Transverse colon (tissue), 4 donors: ENCODE results near the gene TWIST1. TPM values are rescaled to one million over a fixed set of nuclear protein-coding genes. Genes with fewer than 3 reads are reported as not detected.

ENCODE experiments used
- DNase-seq: peaks from one replicate; pipeline ENCODE4 v3.0.0-alpha.2; 2019
- H3K27ac ChIP-seq, 4 donors: fragments of 200-600 bp; sonication (generic); 2 replicates each; pipeline ENCODE4 v1.5.1; 2016 to 2018; ENCODE audit warnings: inconsistent platforms in 4 of 4
- H3K27me3 ChIP-seq: fragments of 200-600 bp; sonication (generic); 2 replicates; pipeline ENCODE4 v1.5.1; 2017; ENCODE audit warnings: inconsistent platforms
- H3K36me3 ChIP-seq, 4 donors: fragments of 200-600 bp; sonication (generic); 2 replicates each; pipeline ENCODE4 v1.5.1; 2017 to 2019; ENCODE audit warnings: inconsistent platforms in 4 of 4
- H3K4me1 ChIP-seq, 4 donors: fragments of 200-600 bp; sonication (generic); 2 replicates each; pipeline ENCODE4 v1.5.1; 2017 to 2020; ENCODE audit warnings: inconsistent platforms in 4 of 4
- H3K4me3 ChIP-seq, 4 donors: fragments of 200-600 bp; sonication (generic); 1 replicate in 1 of 4; 2 replicates in 3 of 4; pipeline versions ENCODE4 v1.5.1 to v1.6.1; 2017 to 2019; ENCODE audit warnings: inconsistent platforms in 4 of 4
- H3K9me3 ChIP-seq, 2 donors: fragments of 200-600 bp; sonication (generic); 2 replicates each; pipeline ENCODE4 v1.5.1; 2017 to 2019; ENCODE audit warnings: inconsistent platforms in 2 of 2
- CTCF ChIP-seq, 5 experiments: fragments of 200-600 bp in 3 of 5; fragments of 450-650 bp in 2 of 5; sonication (generic) in 3 of 5; IDR thresholded peaks; 1 replicate in 2 of 5; 2 replicates in 3 of 5; pipeline ENCODE4 v1.5.1; 2016 to 2017; ENCODE audit warnings: antibody characterized with exemption in 5 of 5, inconsistent platforms in 3 of 5, mild to moderate bottlenecking in 2 of 5, moderate library complexity in 1 of 5
- EP300 ChIP-seq: sonication (generic); formaldehyde crosslinking; IDR thresholded peaks from one replicate; pipeline ENCODE4 v1.6.1; 2017; ENCODE audit warnings: antibody characterized with exemption, low read depth
- POLR2A ChIP-seq: fragments of 450-650 bp; IDR thresholded peaks from one replicate; pipeline ENCODE4 v1.6.1; 2016; ENCODE audit warnings: antibody characterized with exemption, mild to moderate bottlenecking, moderate library complexity
- POLR2AphosphoS5 ChIP-seq, 3 donors: sonication (generic); formaldehyde crosslinking; IDR thresholded peaks; one replicate each; pipeline ENCODE4 v1.6.1; 2016; ENCODE audit warnings: antibody characterized with exemption in 3 of 3
- WGBS, 2 donors: methylation state at CpG; one replicate each; pipeline ENCODE4 v1.1.5; 2018; ENCODE audit warnings: low coverage in 1 of 2; 5-methylcytosine and 5-hydroxymethylcytosine counted together
- in situ Hi-C, 4 donors: fragments of 200-750 bp; cut with MboI; loops; one replicate each; pipeline versions ENCODE4 v1.15.0 to v1.15.1; 2017; ENCODE audit warnings: low sequenced_read_pairs in 3 of 4, low pct_ligation_motif_present in 1 of 4, low pct_unique_long_range_greater_than_20kb in 1 of 4
- intact Hi-C: fragments of 100-400 bp; cut with DNase I; formaldehyde crosslinking; loops from one replicate; pipeline ENCODE4 v1.15.1; 2023; ENCODE audit warnings: low total_unique reads
- total RNA-seq, 4 donors: library from RNA; depleted of rRNA; stranded (reverse); fragments of >200 nt; gene quantifications; one replicate each; pipeline ENCODE4 v1.1.0, GENCODE V29; 2016

The TWIST1 gene
- total RNA-seq, 4 donors from 2014 or later: 0.41 to 0.64 TPM; not detected in 2

GRCh38 chr7:19133390-19133789 is 16.0 kb upstream of the TWIST1 start:
- in situ Hi-C loops (no loop called here), intact Hi-C loops (no loop called here)

GRCh38 chr7:19128856-19129255 is 11.4 kb upstream of the TWIST1 start:
- H3K9me3 ChIP-seq: no peaks in the 10 kb centered on the region
- 64 to 74% methylated on average over 1 of the region's 1 CpG for WGBS, 2 donors
- H3K4me1 ChIP-seq: no peaks in the 10 kb centered on the region
- in situ Hi-C loops (no loop called here), intact Hi-C loops (no loop called here)
- no peak overlapping the region for H3K27ac ChIP-seq
- no peak for TF ChIP-seq CTCF (IDR thresholded peaks at IDR 0.05)
- TF ChIP-seq POLR2A: no peak
- TF ChIP-seq EP300: no peak
- TF ChIP-seq POLR2AphosphoS5 (IDR thresholded peaks at IDR 0.05): no peak
- H3K27me3 ChIP-seq: peaks cover 6% of the 10 kb centered on the region
- no peaks in the 10 kb centered on the region for H3K36me3 ChIP-seq
- DNase-seq: no peak
- no peak overlapping the region for H3K4me3 ChIP-seq

More at GRCh38 chr7:19133390-19133789, 16.0 kb upstream of the TWIST1 start:
- H3K36me3 ChIP-seq: no peaks in the 10 kb centered on the region
- no peaks in the 10 kb centered on the region for H3K9me3 ChIP-seq
- no peaks in the 10 kb centered on the region for H3K27me3 ChIP-seq
- no peaks in the 10 kb centered on the region for H3K4me1 ChIP-seq
- DNase-seq: no peak
- WGBS, 2 donors: 61 to 65% methylated on average over 2 to 4 of the region's 4 CpGs
- no peak overlapping the region for H3K4me3 ChIP-seq
- no peak overlapping the region for H3K27ac ChIP-seq
- TF ChIP-seq EP300 (no peak), POLR2AphosphoS5 (IDR thresholded peaks at IDR 0.05) (no peak), CTCF (IDR thresholded peaks at IDR 0.05) (no peak), POLR2A (no peak)

- H3K27me3 ChIP-seq: peaks cover 71% of the 10 kb centered on the region
- no peak for DNase-seq
- TF ChIP-seq CTCF (IDR thresholded peaks at IDR 0.05) (peak in 2 of 5 experiments; percentile 10 to 19), EP300 (no peak)
These were observed 4.6 kb upstream of the TWIST1 start for GRCh38 chr7:19121977-19122588.

DNA sequence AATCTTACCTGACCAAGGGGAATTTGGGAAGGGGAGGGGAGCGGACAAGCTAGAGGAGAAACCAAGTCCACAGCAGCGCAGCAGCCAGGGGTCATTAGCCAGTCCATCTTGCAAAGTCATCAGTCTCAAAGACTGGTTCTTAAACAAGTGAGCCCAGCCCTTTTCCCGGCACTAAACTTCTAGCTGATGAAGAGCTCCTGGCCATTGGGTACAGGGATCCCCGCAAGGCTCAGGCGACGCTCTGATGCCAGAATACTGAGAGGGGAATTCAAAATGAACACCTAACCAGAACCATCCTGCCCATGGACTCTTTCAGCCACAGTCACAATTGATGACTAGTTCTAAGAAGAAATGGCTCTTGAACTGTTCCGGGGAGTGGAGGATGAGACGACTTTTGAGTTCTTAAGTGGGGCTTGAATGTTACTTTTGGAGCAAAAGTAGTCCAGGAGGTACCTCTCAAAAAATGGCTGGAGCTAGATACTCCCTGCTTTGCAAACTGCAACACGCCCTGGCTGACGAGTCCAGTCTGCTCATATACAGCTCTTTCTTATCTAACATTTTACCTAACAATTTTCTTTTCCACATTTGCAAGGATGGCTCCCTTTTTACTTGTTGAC is 2.5 kb upstream of the TWIST1 start:
- Histone ChIP-seq H3K27me3 (peaks cover 90% of the 10 kb centered on the region), H3K4me3 (no peak overlapping the region), H3K4me1 (peaks cover 0 to 21% (median 12%) of the 10 kb centered on the region in 4 donors), H3K36me3 (no peaks in the 10 kb centered on the region), H3K9me3 (no peaks in the 10 kb centered on the region), H3K27ac (no peak overlapping the region)
- TF ChIP-seq POLR2A (no peak), POLR2AphosphoS5 (IDR thresholded peaks at IDR 0.05) (no peak), CTCF (IDR thresholded peaks at IDR 0.05) (no peak), EP300 (no peak)
- intact Hi-C loops: no loop called here
- in situ Hi-C loops: no loop called here
- 36 to 41% methylated on average over 4 to 10 of the region's 10 CpGs for WGBS, 2 donors
- no peak for DNase-seq

More at GRCh38 chr7:19121977-19122588, 4.6 kb upstream of the TWIST1 start:
- H3K9me3 ChIP-seq: no peaks in the 10 kb centered on the region
- in situ Hi-C loops (no loop called here), intact Hi-C loops (no loop called here)
- WGBS, 2 donors: 36 to 42% methylated on average over 2 of the region's 2 CpGs
- H3K4me1 ChIP-seq: peaks cover 0 to 14% (median 6%) of the 10 kb centered on the region in 4 donors
- H3K27ac ChIP-seq: no peak overlapping the region
- H3K4me3 ChIP-seq: no peak overlapping the region
- H3K36me3 ChIP-seq: no peaks in the 10 kb centered on the region
